ENCODE data around the gene RAB3GAP2. TPM values are rescaled to one million over a fixed set of nuclear protein-coding genes. Genes with fewer than 3 reads are reported as not detected.
A peak's percentile ranks its signal among the peaks of the same experiment; 100 is the strongest.

RAB3GAP2 gene
- total and polyA plus RNA-seq, 2 donors = 9.8 to 50.1 TPM

DNA sequence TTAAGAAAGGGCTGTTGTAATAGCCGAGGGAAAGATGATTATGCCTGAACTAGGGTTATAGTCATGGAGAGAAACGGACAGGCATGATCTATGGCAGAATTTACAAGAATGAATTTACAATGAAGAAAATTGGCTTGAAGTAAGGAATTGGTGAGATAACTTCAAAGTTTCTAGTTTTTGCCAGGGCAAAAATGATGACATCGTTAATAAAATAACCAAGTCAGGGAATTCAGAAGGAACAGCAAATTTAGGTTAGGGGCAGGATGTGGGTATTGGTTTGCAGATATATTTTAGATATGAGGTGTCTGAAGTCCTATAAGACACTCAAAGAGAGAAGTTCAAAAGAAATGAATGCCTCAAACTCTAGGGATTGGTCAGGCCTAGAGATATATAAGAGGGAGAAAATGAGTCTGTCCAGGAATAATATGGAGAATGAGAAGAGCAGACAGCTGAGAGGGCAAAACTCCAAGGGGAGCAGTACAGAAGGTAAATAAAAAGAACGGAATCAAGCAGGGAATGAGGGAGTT, 115.6 kb downstream of the RAB3GAP2 start:
- 94% methylated on average over 4 of the region's 4 CpGs for WGBS
- no peaks in the 10 kb centered on the region for H3K36me3 ChIP-seq (ENCODE audit: insufficient read depth)

GRCh38 chr1:220153147-220153546, 119.1 kb downstream of the RAB3GAP2 start:
- H3K4me3 ChIP-seq (ENCODE audit: low read depth, low read length) = no peak overlapping the region
- H3K36me3 ChIP-seq (ENCODE audit: insufficient read depth) = no peaks in the 10 kb centered on the region
- DNase-seq (ENCODE audit: extremely low spot score) = no peak

More for the DNA sequence above, 115.6 kb downstream of the RAB3GAP2 start:
- no peak overlapping the region for H3K27ac ChIP-seq (ENCODE audit: low read depth)
- no peak for DNase-seq (ENCODE audit: extremely low spot score)
- no peak overlapping the region for H3K4me3 ChIP-seq (ENCODE audit: low read depth, low read length)
- H3K4me1 ChIP-seq (ENCODE audit: insufficient read depth) = peaks cover 3% of the 10 kb centered on the region

DNA sequence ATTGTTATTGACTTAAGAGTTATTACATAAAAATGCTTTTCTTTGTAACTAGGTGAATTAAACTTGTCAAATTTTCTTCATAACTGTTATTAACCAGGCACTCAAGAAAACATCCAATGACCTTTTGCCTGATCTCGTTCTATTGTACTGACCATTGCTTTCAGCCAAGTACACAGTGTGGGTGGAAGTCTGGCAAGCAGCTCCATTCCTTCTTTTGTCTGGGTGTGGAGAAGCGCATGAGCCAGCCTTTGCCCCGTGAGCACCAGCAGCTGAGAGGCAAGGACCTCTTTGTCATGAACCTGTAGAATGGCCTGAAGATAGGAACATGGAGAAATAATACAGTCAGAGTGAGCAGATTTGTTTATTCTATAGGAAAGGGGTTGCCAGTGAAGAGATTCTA, 120.8 kb downstream of the RAB3GAP2 start:
- WGBS = 46% methylated on average over 3 of the region's 3 CpGs
- H3K36me3 ChIP-seq (ENCODE audit: insufficient read depth) = peaks cover 4% of the 10 kb centered on the region
- H3K4me1 ChIP-seq (ENCODE audit: insufficient read depth) = no peaks in the 10 kb centered on the region
- no peak for DNase-seq (ENCODE audit: extremely low spot score)
- no peak overlapping the region for H3K4me3 ChIP-seq (ENCODE audit: low read depth, low read length)
- no peak overlapping the region for H3K27ac ChIP-seq (ENCODE audit: low read depth)

More at GRCh38 chr1:220153147-220153546, 119.1 kb downstream of the RAB3GAP2 start:
- Histone ChIP-seq H3K4me1 (ENCODE audit: insufficient read depth) (no peaks in the 10 kb centered on the region), H3K27ac (ENCODE audit: low read depth) (no peak overlapping the region)

DNA sequence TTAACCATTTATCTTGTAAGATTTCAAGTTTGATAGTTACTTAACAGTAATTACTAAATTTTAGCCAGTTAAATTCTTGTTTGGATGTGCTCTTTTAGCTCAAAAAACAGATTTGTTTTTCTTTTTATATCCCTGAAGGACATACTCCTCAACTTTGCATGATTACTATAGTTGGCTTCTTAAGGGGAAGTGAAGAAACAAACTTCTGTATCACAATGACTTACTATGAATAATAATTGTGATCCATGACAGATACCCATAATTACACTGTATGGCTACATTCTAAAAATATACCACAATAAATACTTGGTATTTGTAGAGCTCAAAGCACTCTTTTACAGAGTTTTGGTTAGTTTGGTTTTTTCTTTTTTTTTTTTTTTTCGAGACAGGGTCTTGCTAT, 122.5 kb downstream of the RAB3GAP2 start:
- DNase-seq (ENCODE audit: extremely low spot score) = no peak
- WGBS = 81% methylated on average over 1 of the region's 1 CpG
- H3K27ac ChIP-seq (ENCODE audit: low read depth) = no peak overlapping the region
- H3K4me1 ChIP-seq (ENCODE audit: insufficient read depth) = no peaks in the 10 kb centered on the region
- H3K36me3 ChIP-seq (ENCODE audit: insufficient read depth) = peaks cover 4% of the 10 kb centered on the region
- H3K4me3 ChIP-seq (ENCODE audit: low read depth, low read length) = no peak overlapping the region

DNA sequence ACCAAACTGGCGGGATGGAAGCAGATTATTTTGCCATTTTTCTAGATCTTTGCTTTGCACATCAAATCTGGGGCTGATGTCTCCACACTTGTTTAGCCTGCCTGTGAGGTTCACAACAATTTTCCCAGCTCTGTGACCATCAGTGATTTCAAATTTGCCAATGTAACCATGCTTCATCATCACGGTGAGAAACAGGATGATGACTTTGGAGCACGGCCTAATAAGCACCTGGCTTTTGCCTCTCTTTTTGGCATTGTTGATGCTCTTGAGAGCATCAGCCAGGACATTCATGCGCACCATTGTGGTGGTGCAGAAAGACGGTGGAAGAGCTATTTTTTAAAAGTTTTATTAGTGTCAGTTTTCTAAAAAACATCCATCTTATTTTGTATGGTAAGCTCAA, 128.2 kb downstream of the RAB3GAP2 start:
- WGBS = 90% methylated on average over 5 of the region's 5 CpGs
- DNase-seq (ENCODE audit: extremely low spot score) = no peak
- Histone ChIP-seq H3K36me3 (ENCODE audit: insufficient read depth) (peaks cover 12% of the 10 kb centered on the region), H3K4me1 (ENCODE audit: insufficient read depth) (no peaks in the 10 kb centered on the region), H3K27ac (ENCODE audit: low read depth) (no peak overlapping the region), H3K4me3 (ENCODE audit: low read depth, low read length) (no peak overlapping the region)

GRCh38 chr1:220139966-220140365, 132.3 kb downstream of the RAB3GAP2 start:
- H3K4me3 ChIP-seq (ENCODE audit: low read depth, low read length) = no peak overlapping the region
- no peaks in the 10 kb centered on the region for H3K4me1 ChIP-seq (ENCODE audit: insufficient read depth)
- 83% methylated on average over 6 of the region's 6 CpGs for WGBS
- peaks cover 8% of the 10 kb centered on the region for H3K36me3 ChIP-seq (ENCODE audit: insufficient read depth)
- DNase-seq (ENCODE audit: extremely low spot score) = no peak
- no peak overlapping the region for H3K27ac ChIP-seq (ENCODE audit: low read depth)

GRCh38 chr1:220137019-220137786, 135.1 kb downstream of the RAB3GAP2 start:
- Histone ChIP-seq H3K36me3 (ENCODE audit: insufficient read depth) (peaks cover 11% of the 10 kb centered on the region), H3K27ac (ENCODE audit: low read depth) (no peak overlapping the region), H3K4me3 (ENCODE audit: low read depth, low read length) (no peak overlapping the region), H3K4me1 (ENCODE audit: insufficient read depth) (no peaks in the 10 kb centered on the region)
- 75% methylated on average over 9 of the region's 9 CpGs for WGBS
- peak; percentile 2 for DNase-seq (ENCODE audit: extremely low spot score)

DNA sequence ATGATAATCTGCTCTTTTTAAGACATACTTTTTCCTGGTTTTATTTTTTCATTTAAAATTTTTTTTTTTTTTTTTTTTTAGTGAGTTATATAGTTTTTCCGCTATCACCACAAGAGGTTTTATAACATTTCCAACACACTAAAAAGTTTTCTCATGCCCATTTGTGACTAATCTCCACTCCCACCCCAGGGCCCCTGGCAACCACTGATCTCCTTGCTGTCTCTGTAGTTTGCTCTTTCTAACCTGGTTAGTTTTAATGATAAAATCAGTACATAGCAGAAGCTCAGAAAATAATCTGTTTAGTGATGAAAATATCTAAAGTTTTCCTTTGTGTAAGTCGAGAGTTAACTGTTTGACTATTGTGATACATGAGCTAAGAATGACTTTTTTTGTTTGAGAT, 136.5 kb downstream of the RAB3GAP2 start:
- WGBS = 87% methylated on average over 2 of the region's 2 CpGs
- DNase-seq (ENCODE audit: extremely low spot score) = no peak
- H3K4me3 ChIP-seq (ENCODE audit: low read depth, low read length) = no peak overlapping the region
- H3K36me3 ChIP-seq (ENCODE audit: insufficient read depth) = peaks cover 11% of the 10 kb centered on the region
- H3K4me1 ChIP-seq (ENCODE audit: insufficient read depth) = no peaks in the 10 kb centered on the region
- H3K27ac ChIP-seq (ENCODE audit: low read depth) = no peak overlapping the region

- H3K36me3 ChIP-seq (ENCODE audit: insufficient read depth) = peaks cover 2% of the 10 kb centered on the region
- H3K27ac ChIP-seq (ENCODE audit: low read depth) = no peak overlapping the region
- H3K4me3 ChIP-seq (ENCODE audit: low read depth, low read length) = no peak overlapping the region
- H3K4me1 ChIP-seq (ENCODE audit: insufficient read depth) = no peaks in the 10 kb centered on the region
- DNase-seq (ENCODE audit: extremely low spot score) = no peak
Observed at GRCh38 chr1:220129479-220130210, 142.6 kb downstream of the RAB3GAP2 start.

DNA sequence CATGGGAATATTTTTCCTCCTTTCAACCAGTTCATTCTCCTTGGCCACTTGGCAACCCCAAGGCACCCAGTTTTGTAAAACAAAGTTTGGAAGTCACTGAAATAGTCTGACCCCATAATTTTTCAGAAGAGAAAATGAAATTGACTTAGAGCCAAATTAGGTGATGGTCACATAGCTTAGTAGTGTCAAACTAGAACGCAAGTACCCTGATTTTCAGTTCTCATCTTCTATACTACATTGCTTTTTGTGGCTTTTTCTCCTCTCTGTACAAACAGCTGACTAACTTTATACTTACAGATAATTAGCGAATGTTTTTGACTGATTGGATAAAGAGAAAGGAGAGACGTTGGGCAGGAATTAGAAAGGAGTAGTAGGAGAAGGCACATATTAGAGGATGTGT, 145.2 kb downstream of the RAB3GAP2 start:
- Histone ChIP-seq H3K36me3 (ENCODE audit: insufficient read depth) (peaks cover 1% of the 10 kb centered on the region), H3K27ac (ENCODE audit: low read depth) (no peak overlapping the region), H3K4me3 (ENCODE audit: low read depth, low read length) (no peak overlapping the region), H3K4me1 (ENCODE audit: insufficient read depth) (no peaks in the 10 kb centered on the region)
- whole genome bisulfite sequencing = 91% methylated on average over 3 of the region's 3 CpGs
- no peak for DNase-seq (ENCODE audit: extremely low spot score)

DNA sequence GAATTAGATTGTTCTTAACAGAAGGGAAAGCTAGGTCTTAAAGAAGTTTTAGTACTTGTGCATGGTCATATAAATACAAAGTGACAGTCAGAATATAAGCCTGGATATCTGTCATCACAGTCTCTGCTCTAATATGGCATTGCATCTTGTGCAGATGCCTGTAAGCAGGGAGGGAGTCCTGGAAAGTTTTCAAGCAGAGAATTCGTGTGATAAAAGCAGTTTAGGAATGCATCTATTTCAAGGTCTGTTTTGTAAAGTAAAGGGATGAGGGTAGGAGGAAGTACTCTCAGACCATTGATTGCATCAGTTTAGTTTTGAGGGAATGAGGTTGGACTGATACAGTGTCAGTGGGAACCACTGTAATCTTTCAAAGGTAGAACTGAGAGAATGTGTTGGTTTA, 147.7 kb downstream of the RAB3GAP2 start:
- DNase-seq (ENCODE audit: extremely low spot score) = no peak
- WGBS = 19% methylated on average over 1 of the region's 1 CpG
- peaks cover 1% of the 10 kb centered on the region for H3K36me3 ChIP-seq (ENCODE audit: insufficient read depth)
- no peak overlapping the region for H3K4me3 ChIP-seq (ENCODE audit: low read depth, low read length)
- no peak overlapping the region for H3K27ac ChIP-seq (ENCODE audit: low read depth)
- H3K4me1 ChIP-seq (ENCODE audit: insufficient read depth) = no peaks in the 10 kb centered on the region

DNA sequence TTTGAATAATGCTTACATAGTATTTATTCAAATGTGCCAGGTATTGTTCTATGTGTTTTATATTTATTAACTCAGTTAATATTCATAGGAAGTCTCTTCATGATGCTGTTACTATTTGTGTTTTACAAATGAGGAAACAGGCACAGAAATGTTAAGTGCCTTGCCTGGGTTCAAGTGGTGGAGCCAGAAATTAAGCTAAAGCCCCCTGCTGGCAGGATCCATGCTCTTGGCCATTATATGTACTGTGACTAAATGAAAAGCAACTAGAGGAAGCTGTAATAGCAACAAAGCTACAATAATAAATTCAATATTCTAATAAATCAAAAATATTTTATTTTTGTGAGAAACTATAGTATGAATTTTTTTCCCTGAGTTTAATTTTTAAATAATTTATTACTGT, 148.4 kb downstream of the RAB3GAP2 start:
- H3K27ac ChIP-seq (ENCODE audit: low read depth) = no peak overlapping the region
- DNase-seq (ENCODE audit: extremely low spot score) = no peak

DNA sequence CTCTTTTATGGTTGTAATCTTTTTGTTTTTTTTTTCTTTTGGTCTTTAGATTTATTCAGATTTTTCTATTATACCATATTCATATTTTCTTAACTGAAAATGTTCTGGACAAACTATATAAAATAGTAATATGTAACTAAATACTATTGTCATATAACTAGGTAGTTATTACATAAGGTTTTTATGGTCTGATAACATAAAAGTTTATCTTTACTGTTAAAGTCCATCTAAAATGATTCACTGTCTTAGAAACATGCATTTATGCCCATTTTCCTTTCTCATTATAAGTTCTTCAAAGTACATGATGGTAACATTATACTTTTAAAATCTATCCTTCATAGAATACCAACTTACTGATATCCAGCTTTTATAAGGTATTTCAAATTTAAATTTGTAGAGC, 149.2 kb downstream of the RAB3GAP2 start:
- H3K36me3 ChIP-seq (ENCODE audit: insufficient read depth) = peaks cover 1% of the 10 kb centered on the region
- H3K27ac ChIP-seq (ENCODE audit: low read depth) = no peak overlapping the region
- no peak for DNase-seq (ENCODE audit: extremely low spot score)
- H3K4me3 ChIP-seq (ENCODE audit: low read depth, low read length) = no peak overlapping the region
- H3K4me1 ChIP-seq (ENCODE audit: insufficient read depth) = no peaks in the 10 kb centered on the region

More for the DNA sequence above, 148.4 kb downstream of the RAB3GAP2 start:
- peaks cover 1% of the 10 kb centered on the region for H3K36me3 ChIP-seq (ENCODE audit: insufficient read depth)
- H3K4me1 ChIP-seq (ENCODE audit: insufficient read depth) = no peaks in the 10 kb centered on the region
- H3K4me3 ChIP-seq (ENCODE audit: low read depth, low read length) = no peak overlapping the region
